CD4-positive, alpha-beta T cell treated with Interleukin-15 for 1 hour (primary cell): ENCODE data around the gene KCNF1.

Source experiments
- DNase-seq: peaks from one replicate; pipeline ENCODE4 v3.0.0-alpha.2; 2020

The KCNF1 gene

DNA sequence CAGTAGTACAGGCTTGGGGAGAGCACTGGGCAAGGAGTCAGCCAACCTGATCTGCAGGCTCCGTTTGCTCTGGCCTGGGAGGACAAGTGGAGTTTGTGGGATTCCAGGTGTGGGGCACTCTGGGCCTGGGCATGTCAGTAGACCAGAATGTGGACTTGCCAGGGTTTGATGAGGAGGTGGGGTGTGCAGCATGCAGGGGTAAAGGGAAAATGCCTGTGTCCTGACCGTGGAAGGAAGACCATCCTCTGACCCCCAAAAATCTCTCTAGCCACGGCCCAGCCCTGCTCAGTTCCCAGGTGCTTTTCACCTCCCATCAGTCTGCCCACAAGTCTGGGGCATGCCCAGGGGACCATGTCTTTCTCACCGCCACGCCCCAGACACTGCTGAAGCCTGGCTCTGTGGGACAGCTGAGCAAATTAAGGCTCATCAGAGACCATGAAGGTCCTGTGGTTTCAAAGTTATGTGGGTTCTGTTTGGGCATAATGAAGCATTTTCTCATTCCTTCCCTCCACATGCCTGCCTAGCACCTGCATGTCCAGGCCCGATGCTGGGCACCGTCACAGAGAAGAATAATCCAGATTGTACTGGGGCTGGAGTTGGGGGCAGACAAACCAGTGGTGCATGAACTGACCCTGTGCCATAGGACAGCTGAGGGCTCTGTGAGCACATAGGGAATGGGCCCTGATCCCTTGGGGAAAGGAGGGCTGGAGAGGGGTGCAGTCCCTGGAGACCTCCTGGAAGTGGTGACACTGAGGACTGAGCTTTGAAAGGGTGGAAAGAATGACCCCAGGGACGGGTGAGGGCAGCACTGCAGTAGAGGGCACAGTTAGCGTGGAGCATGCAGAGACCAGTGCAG is 6.5 kb upstream of the KCNF1 start:
- DNase-seq, result no peak

- DNase-seq, result no peak
Measured at GRCh38 chr2:10905862-10906143, 5.9 kb upstream of the KCNF1 start.

GRCh38 chr2:10906926-10907625 is 4.7 kb upstream of the KCNF1 start:
- no peak for DNase-seq

DNA sequence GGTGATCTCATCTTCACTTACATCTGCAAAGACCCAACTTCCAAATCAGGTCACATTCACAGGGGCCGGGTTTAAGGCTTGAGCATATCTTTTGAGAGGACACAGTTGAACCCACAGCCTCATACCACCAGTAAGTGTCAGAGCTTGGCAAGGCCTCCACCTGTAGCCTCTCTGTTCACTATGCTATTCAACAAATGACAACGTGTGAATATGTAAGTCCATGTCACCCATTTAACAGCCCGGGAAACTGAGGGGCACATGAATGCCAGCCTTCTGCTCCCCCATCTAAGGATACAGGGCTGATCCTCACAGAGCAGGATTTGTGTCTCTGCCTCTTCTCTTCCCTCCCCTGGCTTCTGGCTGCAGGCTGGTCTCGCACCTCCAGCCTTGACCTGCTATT is 3.5 kb upstream of the KCNF1 start:
- DNase-seq, result no peak

DNA sequence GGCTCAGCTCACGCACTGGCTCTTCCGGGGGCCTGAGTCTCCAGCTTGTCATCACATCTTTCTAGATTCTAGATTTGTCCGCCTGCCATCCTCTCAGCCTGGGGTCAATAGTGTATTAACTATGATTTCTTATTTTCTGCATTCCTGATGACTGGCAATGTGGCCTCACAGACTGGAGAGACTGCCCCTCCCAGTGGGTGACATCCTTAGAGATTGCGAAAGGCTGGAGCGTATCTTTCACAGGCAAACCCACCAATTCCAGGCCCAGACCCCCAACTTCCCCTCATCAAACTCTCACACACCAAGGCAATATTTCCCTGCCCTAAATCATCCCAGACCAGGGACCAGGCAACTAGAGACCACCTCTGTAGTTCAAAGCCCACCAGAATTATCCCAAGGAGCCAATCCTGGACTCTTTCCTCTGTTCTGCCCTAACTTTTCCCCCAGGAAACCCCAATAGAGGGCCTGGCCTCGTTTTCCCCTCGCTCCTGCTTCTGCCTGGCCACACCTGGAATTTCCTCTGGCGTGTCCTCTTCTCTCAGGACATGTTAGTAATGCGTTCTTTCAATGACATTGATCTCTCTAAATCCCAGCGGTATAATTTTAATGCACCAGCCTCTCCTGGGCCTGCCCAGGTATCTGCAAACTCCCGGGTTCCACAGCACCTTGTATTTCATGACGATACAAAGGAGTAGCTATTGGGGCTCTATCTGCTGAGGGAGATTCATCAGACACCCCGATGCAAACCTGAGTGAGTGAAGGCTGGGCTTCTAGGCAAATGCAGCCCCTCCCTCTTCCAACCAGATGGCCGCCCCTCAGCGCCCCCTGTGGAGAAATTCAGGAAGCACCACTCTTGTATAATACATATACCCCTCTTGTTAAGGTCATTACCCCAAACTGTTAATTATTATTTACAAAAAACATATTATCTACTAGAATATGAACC is 2.4 kb upstream of the KCNF1 start:
- DNase-seq, result no peak

- DNase-seq, result no peak
Measured at GRCh38 chr2:10909996-10910341, 1.8 kb upstream of the KCNF1 start.

DNA sequence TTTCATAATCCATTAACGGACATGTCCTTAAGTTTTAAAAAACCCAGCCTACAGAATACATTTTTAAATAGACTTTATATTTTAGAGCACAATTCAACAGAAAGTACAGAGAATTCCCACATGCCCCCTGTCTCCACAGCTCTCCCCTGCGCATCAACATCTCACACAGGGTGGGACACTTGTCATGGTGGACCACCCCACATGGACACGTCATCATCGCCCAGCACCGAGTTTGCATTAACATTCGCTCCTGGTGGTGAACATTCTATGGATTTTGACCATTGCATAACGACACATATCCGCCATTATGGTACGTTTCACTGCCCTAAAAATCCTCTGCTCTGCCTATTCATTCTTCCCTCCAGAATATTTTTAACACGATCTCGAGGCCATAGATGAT is 1.1 kb upstream of the KCNF1 start:
- no peak for DNase-seq

GRCh38 chr2:10912076-10912731 is 470 bp downstream of the KCNF1 start:
- DNase-seq, result no peak

- DNase-seq, result no peak
Measured at GRCh38 chr2:10912796-10913455, 1.2 kb downstream of the KCNF1 start.

GRCh38 chr2:10913501-10914271 is 2.0 kb downstream of the KCNF1 start:
- no peak for DNase-seq

DNA sequence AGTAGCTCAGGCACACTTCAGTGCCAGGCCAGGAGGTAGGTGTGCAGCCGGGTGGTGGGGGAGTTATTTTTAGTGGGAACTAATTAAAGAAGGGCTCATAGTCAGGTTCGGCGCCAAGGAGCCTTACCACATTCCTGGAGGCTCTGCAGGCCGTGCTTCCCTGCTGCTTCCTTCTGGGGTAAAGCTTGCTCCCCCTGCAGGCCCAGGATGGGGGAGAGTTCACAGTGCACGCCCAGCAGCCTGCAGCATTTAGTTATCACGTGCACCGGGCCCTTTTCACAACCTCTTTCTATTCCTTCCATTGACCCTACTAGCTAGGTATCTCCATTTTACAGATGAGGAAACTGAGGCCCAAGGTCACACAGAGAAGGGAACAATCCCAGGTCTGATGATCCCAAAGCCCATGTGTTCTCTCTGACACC is 2.5 kb downstream of the KCNF1 start:
- no peak for DNase-seq

DNA sequence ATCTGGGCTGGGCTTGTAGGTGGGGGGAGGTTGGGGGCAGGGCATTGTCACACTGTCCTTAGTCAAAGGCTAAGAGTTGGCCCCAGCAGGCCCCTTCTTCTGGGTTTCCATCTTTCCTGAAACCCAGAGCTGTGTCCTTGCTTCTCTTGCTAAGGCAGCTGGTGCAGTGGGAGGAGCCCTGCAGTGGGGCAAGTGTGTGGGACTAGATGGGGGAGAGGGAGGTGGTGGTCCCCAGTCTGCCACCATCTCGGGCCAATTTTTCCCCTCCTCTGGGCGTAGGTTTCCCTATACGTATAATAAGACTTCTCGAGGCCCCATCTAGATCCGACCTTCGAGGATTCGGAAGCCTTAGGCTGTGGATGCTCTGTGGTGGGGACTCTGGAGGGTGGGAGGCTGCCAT is 3.5 kb downstream of the KCNF1 start:
- DNase-seq, result no peak

DNA sequence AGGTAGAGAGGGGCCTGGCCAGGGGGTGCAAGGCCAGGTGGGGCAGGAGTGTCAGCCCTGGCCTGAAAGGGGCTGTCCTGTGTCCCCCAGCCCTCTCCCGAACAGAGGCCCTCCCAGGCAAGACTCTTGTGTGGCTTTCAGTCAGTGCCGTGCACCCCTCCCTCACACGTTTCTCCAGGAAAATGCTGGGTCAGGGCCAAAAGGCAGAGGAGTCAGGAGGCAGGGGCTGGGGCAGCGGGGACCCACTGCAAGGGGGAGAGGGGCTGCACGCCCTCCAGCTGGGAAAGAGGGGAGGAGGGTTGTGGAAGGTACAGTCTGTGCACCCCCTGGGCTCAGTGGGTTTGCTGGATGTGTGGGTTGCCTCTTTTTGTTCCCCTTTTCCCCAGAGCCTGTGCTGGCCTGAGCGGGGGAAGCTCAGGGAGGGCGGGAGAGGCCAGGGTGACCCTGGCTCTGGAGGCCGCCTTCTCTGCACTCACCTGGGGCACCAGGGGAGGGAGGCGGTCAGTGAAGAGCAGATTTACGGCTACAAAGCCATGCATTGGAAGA is 4.1 kb downstream of the KCNF1 start:
- no peak for DNase-seq

DNA sequence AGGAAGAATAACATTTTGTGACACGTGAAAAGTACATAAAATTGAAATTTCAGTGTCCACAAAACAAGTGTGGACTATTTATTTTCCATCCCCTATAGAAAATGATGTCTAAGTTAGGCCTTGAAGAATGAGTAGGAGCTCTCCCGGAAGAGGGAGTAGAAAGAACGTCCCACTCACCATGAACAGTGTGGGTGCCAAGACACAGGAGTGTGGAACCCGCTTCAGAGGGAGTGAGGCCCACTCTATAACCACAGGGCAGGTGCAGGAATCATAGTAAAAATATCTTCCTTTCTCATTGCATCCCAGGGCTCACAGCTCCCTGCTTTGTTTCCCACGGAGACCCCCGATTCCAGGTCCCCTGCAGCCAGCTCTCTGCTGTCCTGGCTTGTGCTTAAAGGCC is 5.2 kb downstream of the KCNF1 start:
- no peak for DNase-seq

DNA sequence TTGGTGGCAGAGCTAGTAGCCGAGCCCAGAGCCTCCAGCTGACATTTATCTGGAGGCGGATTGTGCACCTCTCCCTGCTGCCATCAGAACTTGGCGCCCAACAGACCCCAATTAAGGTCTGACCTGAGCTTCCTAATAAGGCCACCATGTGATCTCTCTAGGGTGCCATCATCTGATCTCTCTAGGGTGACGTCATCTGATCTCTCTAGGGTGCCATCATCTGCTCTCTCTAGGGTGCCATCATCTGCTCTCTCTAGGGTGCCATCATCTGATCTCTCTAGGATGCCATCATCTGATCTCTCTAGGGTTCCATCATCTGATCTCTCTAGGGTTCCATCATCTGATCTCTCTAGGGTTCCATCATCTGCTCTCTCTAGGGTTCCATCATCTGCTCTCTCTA is 6.2 kb downstream of the KCNF1 start:
- DNase-seq, result no peak

DNA sequence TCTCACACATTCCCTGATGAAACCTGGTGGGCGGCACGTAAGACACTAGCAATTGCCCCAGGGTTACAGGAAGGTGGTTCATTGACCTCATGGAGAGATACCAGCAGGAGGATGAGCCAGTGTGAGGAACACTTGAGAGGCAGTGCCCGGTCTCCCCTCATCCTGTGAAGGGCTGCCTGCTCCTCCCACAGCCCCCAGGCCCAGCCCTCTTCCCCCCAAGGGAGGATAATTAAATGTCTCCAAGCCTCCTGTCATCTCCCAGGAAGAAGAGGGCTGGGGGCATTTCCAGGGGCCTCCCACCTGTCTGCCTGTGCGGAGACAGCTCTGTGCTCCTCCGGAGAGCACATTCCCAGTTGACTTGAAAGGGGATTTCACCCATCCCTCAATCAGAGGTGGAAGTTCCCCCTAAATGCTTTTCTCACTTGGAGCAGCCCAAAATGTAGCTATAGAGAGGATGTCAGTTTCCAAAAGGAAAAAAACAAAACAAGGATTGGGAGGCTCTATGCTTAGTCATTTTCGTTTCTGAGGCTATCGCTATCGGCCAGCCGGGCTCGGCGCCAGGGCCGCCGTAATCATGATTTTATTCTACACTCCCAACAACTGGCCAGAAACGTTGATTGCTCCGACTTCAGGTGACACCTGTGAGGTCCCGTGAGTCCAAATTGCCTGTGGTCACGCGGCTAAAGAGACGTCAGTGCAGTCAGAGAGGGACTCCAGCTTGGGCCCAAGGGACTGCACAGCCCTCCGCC is 7.1 kb downstream of the KCNF1 start:
- no peak for DNase-seq

GRCh38 chr2:10919410-10919770 is 7.7 kb downstream of the KCNF1 start:
- no peak for DNase-seq

DNA sequence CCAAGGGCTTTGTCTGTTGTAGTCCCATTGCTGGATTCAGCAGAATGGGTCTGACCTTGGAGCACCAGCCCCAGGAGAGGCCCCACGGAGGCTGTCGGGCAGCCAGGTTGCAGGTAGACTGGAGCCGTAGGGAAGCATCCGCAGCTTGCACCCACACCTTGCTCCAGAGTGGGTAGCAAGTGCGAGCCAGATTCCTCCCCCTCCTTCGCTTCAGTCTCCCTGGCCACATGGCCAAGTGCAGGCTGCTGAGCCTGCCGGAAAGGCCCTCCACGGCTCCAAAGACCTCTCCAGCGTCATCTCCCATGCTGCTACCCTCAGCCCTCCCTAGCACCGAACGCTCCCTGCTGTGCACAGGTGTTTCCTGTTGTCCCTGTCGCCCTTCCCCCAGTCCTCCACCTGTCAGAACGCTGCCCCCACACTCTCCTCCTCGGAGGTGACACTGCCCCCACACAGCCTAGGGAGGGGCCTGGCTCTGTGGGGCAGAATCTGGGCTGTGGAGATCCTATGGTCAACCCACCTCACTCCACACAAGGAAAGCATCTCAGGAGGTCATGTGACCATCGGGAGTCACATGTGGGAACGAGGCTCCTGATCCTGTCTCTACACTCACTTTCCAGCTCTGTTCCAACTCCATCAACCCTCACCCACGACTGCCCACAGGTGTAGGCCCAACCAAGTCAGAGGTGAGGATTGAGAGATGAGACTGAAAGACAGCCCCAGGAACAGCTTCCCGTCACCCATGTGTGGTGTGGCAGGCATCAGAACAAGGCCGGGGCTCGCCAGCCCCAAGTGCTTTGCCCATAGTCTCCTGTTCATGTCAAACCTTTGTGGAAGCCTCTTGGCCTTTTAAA is 8.3 kb downstream of the KCNF1 start:
- no peak for DNase-seq

GRCh38 chr2:10920764-10921388 is 9.1 kb downstream of the KCNF1 start:
- DNase-seq, result no peak
